ENCODE results near the gene ATXN10.

The ATXN10 gene

GRCh38 chr22:45816776-45817175, 145.1 kb downstream of the ATXN10 start:
- Histone ChIP-seq H3K4me1 (no peaks in the 10 kb centered on the region), H3K27me3 (ENCODE audit: low read depth) (no peaks in the 10 kb centered on the region), H3K9me3 (no peaks in the 10 kb centered on the region), H3K36me3 (replicated peaks) (peaks cover 14% of the 10 kb centered on the region), H3K4me3 (no peak overlapping the region)
- no peak for DNase-seq (ENCODE audit: low spot score in 2 of 2)
- in situ Hi-C loops (cut with MboI; ENCODE audit: low sequenced_read_pairs) = no loop called here

GRCh38 chr22:45817745-45818423, 146.2 kb downstream of the ATXN10 start:
- H3K36me3 ChIP-seq (replicated peaks) = peaks cover 14% of the 10 kb centered on the region
- no peaks in the 10 kb centered on the region for H3K9me3 ChIP-seq
- in situ Hi-C loops (cut with MboI; ENCODE audit: low sequenced_read_pairs) = no loop called here
- no peak for DNase-seq (ENCODE audit: low spot score in 2 of 2)
- H3K27me3 ChIP-seq (ENCODE audit: low read depth) = no peaks in the 10 kb centered on the region
- no peaks in the 10 kb centered on the region for H3K4me1 ChIP-seq
- H3K4me3 ChIP-seq = no peak overlapping the region

- Histone ChIP-seq H3K36me3 (replicated peaks) (peaks cover 14% of the 10 kb centered on the region), H3K9me3 (no peaks in the 10 kb centered on the region), H3K4me3 (no peak overlapping the region), H3K4me1 (no peaks in the 10 kb centered on the region), H3K27me3 (ENCODE audit: low read depth) (no peaks in the 10 kb centered on the region)
- in situ Hi-C loops (cut with MboI; ENCODE audit: low sequenced_read_pairs) = no loop called here
- no peak for DNase-seq (ENCODE audit: low spot score in 2 of 2)
Measured at GRCh38 chr22:45818424-45819085, 146.9 kb downstream of the ATXN10 start.

- in situ Hi-C loops (cut with MboI; ENCODE audit: low sequenced_read_pairs) = no loop called here
- DNase-seq (ENCODE audit: low spot score in 2 of 2) = no peak
- H3K4me1 ChIP-seq = no peaks in the 10 kb centered on the region
Measured at GRCh38 chr22:45819305-45819704, 147.7 kb downstream of the ATXN10 start.

GRCh38 chr22:45823336-45823735, 151.7 kb downstream of the ATXN10 start:
- H3K36me3 ChIP-seq (replicated peaks) = no peaks in the 10 kb centered on the region
- DNase-seq (ENCODE audit: low spot score in 2 of 2) = no peak
- H3K4me1 ChIP-seq = no peaks in the 10 kb centered on the region
- H3K27me3 ChIP-seq (ENCODE audit: low read depth) = no peaks in the 10 kb centered on the region
- no peak overlapping the region for H3K4me3 ChIP-seq
- in situ Hi-C loops (cut with MboI; ENCODE audit: low sequenced_read_pairs) = no loop called here
- no peaks in the 10 kb centered on the region for H3K9me3 ChIP-seq

More at GRCh38 chr22:45819305-45819704, 147.7 kb downstream of the ATXN10 start:
- H3K9me3 ChIP-seq = no peaks in the 10 kb centered on the region
- no peak overlapping the region for H3K4me3 ChIP-seq
- no peaks in the 10 kb centered on the region for H3K27me3 ChIP-seq (ENCODE audit: low read depth)
- peaks cover 6% of the 10 kb centered on the region for H3K36me3 ChIP-seq (replicated peaks)

- Histone ChIP-seq H3K4me1 (no peaks in the 10 kb centered on the region), H3K27me3 (ENCODE audit: low read depth) (no peaks in the 10 kb centered on the region), H3K9me3 (no peaks in the 10 kb centered on the region), H3K4me3 (no peak overlapping the region), H3K36me3 (replicated peaks) (no peaks in the 10 kb centered on the region)
- no peak for DNase-seq (ENCODE audit: low spot score in 2 of 2)
- in situ Hi-C loops (cut with MboI; ENCODE audit: low sequenced_read_pairs) = no loop called here
Measured at GRCh38 chr22:45826520-45826919, 154.9 kb downstream of the ATXN10 start.

- no peak for DNase-seq (ENCODE audit: low spot score in 2 of 2)
- Histone ChIP-seq H3K36me3 (replicated peaks) (no peaks in the 10 kb centered on the region), H3K9me3 (no peaks in the 10 kb centered on the region), H3K27me3 (ENCODE audit: low read depth) (no peaks in the 10 kb centered on the region), H3K4me1 (no peaks in the 10 kb centered on the region), H3K4me3 (no peak overlapping the region)
- in situ Hi-C loops (cut with MboI; ENCODE audit: low sequenced_read_pairs) = no loop called here
Measured at GRCh38 chr22:45828841-45829240, 157.2 kb downstream of the ATXN10 start.

GRCh38 chr22:45830531-45831245, 159.1 kb downstream of the ATXN10 start:
- Histone ChIP-seq H3K36me3 (replicated peaks) (no peaks in the 10 kb centered on the region), H3K4me3 (no peak overlapping the region), H3K4me1 (no peaks in the 10 kb centered on the region), H3K9me3 (no peaks in the 10 kb centered on the region), H3K27me3 (ENCODE audit: low read depth) (no peaks in the 10 kb centered on the region)
- no peak for DNase-seq (ENCODE audit: low spot score in 2 of 2)
- in situ Hi-C loops (cut with MboI; ENCODE audit: low sequenced_read_pairs) = no loop called here

GRCh38 chr22:45831394-45831793, 159.8 kb downstream of the ATXN10 start:
- Histone ChIP-seq H3K9me3 (no peaks in the 10 kb centered on the region), H3K4me1 (no peaks in the 10 kb centered on the region), H3K36me3 (replicated peaks) (no peaks in the 10 kb centered on the region), H3K27me3 (ENCODE audit: low read depth) (no peaks in the 10 kb centered on the region), H3K4me3 (no peak overlapping the region)
- in situ Hi-C loops (cut with MboI; ENCODE audit: low sequenced_read_pairs) = no loop called here
- DNase-seq (ENCODE audit: low spot score in 2 of 2) = no peak

GRCh38 chr22:45832180-45832579, 160.5 kb downstream of the ATXN10 start:
- Histone ChIP-seq H3K27me3 (ENCODE audit: low read depth) (no peaks in the 10 kb centered on the region), H3K4me3 (no peak overlapping the region), H3K9me3 (no peaks in the 10 kb centered on the region), H3K4me1 (no peaks in the 10 kb centered on the region), H3K36me3 (replicated peaks) (no peaks in the 10 kb centered on the region)
- in situ Hi-C loops (cut with MboI; ENCODE audit: low sequenced_read_pairs) = no loop called here
- DNase-seq (ENCODE audit: low spot score in 2 of 2) = no peak

- no peak overlapping the region for H3K4me3 ChIP-seq
- no peaks in the 10 kb centered on the region for H3K36me3 ChIP-seq (replicated peaks)
- H3K4me1 ChIP-seq = peaks cover 2% of the 10 kb centered on the region; the same call in 1 of the 2 replicates
- no peaks in the 10 kb centered on the region for H3K9me3 ChIP-seq
- no peak for DNase-seq (ENCODE audit: low spot score in 2 of 2)
- H3K27me3 ChIP-seq (ENCODE audit: low read depth) = no peaks in the 10 kb centered on the region
- in situ Hi-C loops (cut with MboI; ENCODE audit: low sequenced_read_pairs) = no loop called here
Measured at GRCh38 chr22:45832959-45833580, 161.4 kb downstream of the ATXN10 start.

GRCh38 chr22:45833613-45834012, 162.0 kb downstream of the ATXN10 start:
- no peaks in the 10 kb centered on the region for H3K27me3 ChIP-seq (ENCODE audit: low read depth)
- in situ Hi-C loops (cut with MboI; ENCODE audit: low sequenced_read_pairs) = no loop called here
- H3K4me1 ChIP-seq = peaks cover 4% of the 10 kb centered on the region
- H3K4me3 ChIP-seq = no peak overlapping the region
- H3K9me3 ChIP-seq = no peaks in the 10 kb centered on the region
- no peak for DNase-seq (ENCODE audit: low spot score in 2 of 2)
- H3K36me3 ChIP-seq (replicated peaks) = no peaks in the 10 kb centered on the region

GRCh38 chr22:45834241-45834640, 162.6 kb downstream of the ATXN10 start:
- Histone ChIP-seq H3K36me3 (replicated peaks) (no peaks in the 10 kb centered on the region), H3K27me3 (ENCODE audit: low read depth) (no peaks in the 10 kb centered on the region), H3K9me3 (no peaks in the 10 kb centered on the region), H3K4me3 (no peak overlapping the region), H3K4me1 (peaks cover 6% of the 10 kb centered on the region)
- in situ Hi-C loops (cut with MboI; ENCODE audit: low sequenced_read_pairs) = no loop called here
- DNase-seq (ENCODE audit: low spot score in 2 of 2) = no peak

GRCh38 chr22:45834795-45835194, 163.2 kb downstream of the ATXN10 start:
- no peaks in the 10 kb centered on the region for H3K9me3 ChIP-seq
- peaks cover 6% of the 10 kb centered on the region for H3K4me1 ChIP-seq
- no peak overlapping the region for H3K4me3 ChIP-seq
- in situ Hi-C loops (cut with MboI; ENCODE audit: low sequenced_read_pairs) = no loop called here
- DNase-seq (ENCODE audit: low spot score in 2 of 2) = no peak
- H3K36me3 ChIP-seq (replicated peaks) = no peaks in the 10 kb centered on the region
- H3K27me3 ChIP-seq (ENCODE audit: low read depth) = no peaks in the 10 kb centered on the region
